ENCODE measurements around the gene UGT8.

UGT8 gene

DNA sequence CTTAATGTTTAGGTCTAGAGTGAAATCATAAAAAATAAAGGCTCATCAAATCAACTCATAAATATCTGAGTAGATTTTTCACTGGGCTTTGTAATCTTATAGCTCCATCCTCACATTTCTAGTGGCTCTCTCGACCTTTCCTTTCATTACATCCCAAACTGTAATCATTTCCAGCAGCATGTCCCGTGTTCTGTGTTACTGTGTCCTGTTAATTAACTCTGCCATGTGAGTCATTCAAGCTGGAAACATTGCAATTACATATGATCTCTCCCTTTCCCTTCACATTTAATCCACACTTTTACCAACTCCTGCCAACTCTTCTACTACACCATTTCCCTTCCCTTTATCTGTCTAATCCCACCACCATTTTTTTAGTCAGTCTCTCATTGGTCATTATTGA, 75.5 kb downstream of the UGT8 start:
- TF ChIP-seq, protein P1, sequence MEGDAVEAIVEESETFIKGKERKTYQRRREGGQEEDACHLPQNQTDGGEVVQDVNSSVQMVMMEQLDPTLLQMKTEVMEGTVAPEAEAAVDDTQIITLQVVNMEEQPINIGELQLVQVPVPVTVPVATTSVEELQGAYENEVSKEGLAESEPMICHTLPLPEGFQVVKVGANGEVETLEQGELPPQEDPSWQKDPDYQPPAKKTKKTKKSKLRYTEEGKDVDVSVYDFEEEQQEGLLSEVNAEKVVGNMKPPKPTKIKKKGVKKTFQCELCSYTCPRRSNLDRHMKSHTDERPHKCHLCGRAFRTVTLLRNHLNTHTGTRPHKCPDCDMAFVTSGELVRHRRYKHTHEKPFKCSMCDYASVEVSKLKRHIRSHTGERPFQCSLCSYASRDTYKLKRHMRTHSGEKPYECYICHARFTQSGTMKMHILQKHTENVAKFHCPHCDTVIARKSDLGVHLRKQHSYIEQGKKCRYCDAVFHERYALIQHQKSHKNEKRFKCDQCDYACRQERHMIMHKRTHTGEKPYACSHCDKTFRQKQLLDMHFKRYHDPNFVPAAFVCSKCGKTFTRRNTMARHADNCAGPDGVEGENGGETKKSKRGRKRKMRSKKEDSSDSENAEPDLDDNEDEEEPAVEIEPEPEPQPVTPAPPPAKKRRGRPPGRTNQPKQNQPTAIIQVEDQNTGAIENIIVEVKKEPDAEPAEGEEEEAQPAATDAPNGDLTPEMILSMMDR (conservative IDR thresholded peaks at IDR 0.05): no peak
- H3K27ac ChIP-seq: no peak overlapping the region

- no peak overlapping the region for H3K27ac ChIP-seq
- TF ChIP-seq, protein P1 (conservative IDR thresholded peaks at IDR 0.05): 0 out of 2 replicates have a peak, but pooled peaks have one; percentile 6
Observed at GRCh38 chr4:114677346-114677979, 78.9 kb downstream of the UGT8 start.

DNA sequence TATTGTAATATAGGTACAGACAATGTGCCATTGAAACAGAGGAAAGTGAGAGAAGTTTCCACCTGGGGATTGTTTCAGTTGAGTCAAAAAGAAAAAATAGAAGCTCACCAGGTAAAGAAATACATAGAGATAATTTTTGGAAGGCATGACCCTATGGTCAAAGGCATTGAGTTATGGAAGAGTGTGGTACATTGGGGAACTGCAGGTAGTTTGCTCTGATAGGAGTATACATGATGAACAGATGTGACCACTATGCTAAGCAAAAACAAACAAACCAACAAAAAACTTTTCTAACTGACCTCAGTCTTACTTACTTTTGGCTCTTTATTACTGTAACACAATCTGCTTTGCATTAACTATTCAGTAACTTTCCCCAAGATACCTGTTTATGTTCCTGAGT, 85.9 kb downstream of the UGT8 start:
- H3K27ac ChIP-seq: no peak overlapping the region
- TF ChIP-seq, protein P1 (conservative IDR thresholded peaks at IDR 0.05): no peak

DNA sequence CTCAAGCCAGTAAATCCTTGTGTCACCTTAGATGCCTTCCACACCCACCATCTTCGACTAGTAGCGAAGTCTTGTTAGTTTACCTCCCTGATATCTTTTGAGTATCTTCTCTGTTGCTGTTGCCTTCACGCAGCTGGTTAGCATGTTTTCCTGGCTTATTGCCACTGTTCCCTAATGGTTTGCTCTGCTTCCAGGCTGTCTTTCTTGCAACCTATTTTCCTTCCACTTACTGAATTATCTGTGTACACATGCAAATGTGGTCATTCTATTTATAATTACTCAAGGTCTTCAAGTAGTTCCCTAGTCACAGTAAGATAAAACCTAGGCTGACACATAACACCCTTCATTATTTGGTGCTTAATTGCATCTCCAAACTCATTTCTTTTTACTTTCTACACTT, 89.5 kb downstream of the UGT8 start:
- TF ChIP-seq, protein P1 (conservative IDR thresholded peaks at IDR 0.05): no peak
- H3K27ac ChIP-seq: no peak overlapping the region

DNA sequence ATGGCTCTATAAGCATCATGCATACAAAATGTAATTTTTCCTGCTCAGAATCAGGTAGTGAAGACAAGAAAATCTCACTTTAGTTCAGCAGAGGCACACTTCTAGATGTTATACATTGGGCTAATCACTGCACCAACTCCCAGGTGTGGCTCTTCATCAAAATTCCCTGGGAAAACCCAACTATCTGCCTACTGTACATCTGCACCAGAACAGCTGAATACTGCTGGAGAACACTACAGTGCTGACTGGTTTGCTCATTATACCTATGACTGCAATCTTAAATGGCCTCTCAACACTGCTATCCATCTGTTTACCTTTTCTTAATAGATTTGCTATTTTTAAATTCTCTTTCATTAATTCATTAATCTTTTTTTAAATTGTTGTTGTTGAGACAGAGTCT, 92.0 kb downstream of the UGT8 start:
- no peak overlapping the region for H3K27ac ChIP-seq
- TF ChIP-seq, protein P1 (conservative IDR thresholded peaks at IDR 0.05): no peak

DNA sequence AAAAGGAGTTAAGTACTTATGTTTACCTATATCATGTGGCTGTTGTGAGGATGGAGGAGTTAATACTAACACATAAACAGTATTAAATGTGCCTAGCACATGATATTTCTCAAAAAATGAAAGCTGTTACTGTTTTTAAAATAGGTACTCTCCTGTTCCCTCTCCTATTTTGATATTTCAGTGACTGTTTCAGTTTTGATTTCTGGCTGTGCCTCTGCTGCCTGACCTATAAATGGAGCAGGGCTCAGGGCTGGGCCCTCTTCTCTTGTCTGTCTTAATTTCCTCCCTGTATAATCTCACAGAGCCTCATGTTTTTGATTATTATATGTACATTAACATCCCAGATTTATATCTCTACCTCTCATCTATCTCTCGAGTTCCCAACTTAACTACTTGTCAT, 93.3 kb downstream of the UGT8 start:
- no peak overlapping the region for H3K27ac ChIP-seq
- TF ChIP-seq, protein P1 (conservative IDR thresholded peaks at IDR 0.05): no peak

DNA sequence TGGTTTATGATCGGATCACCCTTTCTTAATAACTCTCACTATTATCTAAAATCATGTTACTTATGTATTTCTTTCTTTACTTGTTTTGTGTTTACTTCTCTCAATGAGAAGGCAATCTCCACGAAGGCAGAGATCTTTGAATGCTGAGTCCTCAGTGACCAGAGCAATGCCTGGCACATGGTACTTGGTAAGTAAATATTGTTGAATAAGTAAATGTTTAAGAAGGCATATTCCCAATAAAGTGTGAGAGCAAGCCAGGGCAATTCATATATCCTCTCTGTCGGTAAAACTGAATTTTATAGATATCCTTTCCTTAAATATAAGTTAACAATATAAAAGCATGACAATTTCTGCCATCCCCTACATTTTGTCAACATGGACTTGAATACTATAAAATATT, 94.4 kb downstream of the UGT8 start:
- TF ChIP-seq, protein P1 (conservative IDR thresholded peaks at IDR 0.05): no peak
- H3K27ac ChIP-seq: no peak overlapping the region
